Dedifferentiated amniotic fluid mesenchymal stem cell (primary cell): ENCODE data around the gene CERK.

Experiments used
- DNase-seq: peaks from one replicate; pipeline ENCODE4 v3.0.0-alpha.2; 2016; ENCODE audit errors: extremely low spot score

Gene CERK

DNA sequence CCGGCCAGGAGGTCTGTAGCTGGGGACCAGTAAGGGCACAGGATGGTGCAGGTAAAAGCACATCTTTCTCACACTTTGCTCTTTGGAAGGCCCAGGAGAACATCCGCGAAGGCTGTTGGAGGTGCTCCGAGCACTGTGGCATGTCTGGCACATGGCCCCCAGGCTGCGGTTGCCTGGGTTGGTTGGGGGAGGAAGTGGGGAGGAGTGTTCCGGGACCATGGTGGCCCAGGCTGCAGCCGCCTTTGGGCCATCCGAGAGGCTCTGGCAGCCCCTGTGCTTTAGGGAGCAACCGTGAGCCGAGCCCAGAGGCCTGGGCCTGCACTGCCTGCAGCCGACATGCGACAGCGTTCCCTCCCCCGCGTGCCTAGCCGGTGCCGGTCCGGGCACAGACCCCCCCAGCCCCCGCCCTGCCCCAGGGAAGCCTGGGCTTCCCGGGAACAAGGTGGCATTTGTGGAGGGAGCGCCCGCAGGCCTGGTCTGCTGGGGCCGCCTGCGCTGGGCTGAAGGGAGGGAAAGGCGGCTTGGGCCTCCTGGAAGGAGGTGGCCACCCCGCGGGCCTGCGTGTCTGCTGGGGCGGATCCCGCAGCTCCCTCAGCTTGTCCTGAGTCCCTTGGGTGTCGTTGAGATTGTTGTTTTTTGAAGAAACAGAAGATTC, 59.9 kb downstream of the CERK start:
- no peak for DNase-seq

DNA sequence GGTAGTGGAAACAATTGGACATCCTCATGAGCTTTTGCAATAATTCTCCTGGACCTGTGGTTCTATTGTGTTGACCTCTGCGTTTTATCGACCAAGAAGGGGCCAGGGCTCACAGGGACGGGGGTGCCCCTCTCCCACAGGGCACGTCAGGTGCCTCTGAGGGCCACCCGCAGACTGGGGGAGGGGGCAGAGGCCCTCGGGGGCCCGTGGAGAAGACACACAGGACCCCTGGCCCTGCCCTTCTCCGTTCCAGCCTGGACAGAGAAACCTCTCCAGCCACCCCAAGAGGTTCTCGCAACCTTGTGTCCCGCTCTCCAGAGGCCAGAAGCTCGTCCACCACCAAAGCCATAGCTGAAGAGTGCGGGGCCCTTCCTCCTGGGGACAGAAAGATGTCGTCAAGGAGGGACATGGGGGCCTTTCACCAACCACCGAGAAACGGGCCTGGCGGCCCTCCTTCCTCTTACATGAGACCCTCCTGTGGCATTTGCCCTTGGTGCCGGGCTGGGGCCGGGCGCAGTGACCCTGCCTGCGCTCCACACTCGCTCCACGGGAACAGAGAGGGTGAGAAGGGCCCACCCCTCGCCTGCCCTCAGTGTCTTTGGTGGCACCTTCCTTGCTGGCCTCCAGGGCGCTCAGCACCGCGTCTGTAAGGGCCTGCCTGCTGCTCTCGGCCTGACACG, 60.6 kb downstream of the CERK start:
- no peak for DNase-seq

DNA sequence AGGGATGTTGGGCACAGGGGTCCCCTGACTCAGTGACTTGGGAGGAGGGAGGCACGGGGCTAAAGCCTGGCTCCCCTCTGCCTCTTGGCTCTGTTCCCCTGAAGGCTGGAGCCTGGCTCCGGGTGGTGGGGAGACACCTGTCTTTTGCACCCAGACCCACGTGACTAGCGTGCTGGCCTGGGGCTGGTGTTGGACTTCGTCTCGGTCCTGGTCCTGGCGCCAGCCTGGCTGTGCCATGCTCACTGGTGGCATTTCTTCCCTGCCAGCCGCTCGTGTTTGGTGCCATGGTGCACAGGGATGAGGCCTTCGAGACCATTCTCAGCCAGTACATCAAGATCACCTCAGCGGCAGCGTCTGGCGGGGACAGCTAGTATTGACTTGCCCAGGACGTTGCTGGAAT, 61.2 kb downstream of the CERK start:
- no peak for DNase-seq

GRCh38 chr22:46676479-46676878, 61.6 kb downstream of the CERK start:
- DNase-seq: no peak

- DNase-seq: no peak
Observed at GRCh38 chr22:46675938-46676337, 62.1 kb downstream of the CERK start.

DNA sequence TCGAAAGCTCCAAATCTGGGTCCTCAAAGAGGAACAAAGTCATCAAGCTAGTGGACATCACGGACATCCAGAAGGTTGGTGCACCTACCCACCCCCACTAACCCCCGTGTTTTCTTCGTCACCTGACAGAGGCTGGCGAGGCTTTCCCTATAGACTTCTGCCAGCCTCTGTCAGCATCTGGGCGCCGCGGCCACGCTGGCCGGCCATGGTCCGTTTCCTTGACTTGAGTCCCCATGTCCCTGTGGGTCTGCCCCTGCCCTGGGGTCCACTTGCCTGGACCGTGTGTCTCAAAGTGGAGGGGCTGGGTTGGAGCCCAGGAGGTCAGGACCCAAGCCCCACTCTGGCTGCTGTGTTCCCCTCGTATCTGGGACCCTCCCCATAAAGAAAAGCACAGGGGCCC, 62.6 kb downstream of the CERK start:
- no peak for DNase-seq

GRCh38 chr22:46674906-46675305, 63.1 kb downstream of the CERK start:
- no peak for DNase-seq

DNA sequence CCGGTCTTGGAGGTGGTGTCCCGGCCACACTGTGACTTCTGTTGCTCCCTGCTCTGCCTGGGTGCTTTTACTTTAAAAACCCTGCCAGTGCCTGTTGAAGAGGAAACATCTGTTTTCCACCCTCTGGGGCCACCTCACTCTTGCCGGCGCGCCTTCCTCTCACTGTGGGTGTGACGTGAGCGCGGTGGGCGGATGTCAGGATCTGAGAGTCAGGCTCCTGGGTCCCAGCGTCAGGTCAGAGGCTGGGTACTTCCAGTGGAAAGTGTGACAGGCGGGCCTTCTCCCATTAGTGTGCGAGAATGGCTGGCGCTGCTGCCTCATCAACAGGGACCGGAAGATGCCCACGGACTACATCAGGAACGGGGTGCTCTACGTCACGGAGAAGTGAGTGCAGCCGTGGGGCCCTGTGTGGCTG, 63.7 kb downstream of the CERK start:
- DNase-seq: no peak

DNA sequence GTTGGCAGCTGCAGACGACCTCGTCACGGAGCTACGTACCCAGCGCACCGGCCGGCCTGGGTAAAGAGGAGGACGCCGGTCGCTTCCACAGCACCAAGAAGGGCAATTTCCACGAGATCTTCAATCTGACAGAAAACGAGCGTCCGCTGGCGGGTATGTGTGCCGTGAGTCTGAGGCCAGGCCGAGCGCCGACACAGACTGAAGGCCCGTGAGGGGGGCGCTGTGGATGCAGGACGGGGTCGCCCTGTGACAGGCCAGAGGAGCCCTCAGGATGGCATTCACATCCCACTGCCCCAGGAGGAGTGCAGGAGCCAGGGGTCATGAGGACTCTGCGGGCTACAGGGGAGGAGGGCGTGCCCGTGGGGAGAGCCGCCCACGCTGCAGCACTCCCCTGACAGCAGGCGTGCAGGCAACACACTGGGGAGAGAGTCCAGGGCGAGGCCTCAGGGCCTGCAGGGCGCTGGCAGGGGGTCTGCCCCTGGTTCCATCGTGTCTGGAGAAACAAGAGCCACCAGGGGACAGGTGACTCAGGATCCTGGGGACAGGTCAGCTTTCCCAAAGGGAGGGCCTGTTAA, 64.3 kb downstream of the CERK start:
- no peak for DNase-seq

DNA sequence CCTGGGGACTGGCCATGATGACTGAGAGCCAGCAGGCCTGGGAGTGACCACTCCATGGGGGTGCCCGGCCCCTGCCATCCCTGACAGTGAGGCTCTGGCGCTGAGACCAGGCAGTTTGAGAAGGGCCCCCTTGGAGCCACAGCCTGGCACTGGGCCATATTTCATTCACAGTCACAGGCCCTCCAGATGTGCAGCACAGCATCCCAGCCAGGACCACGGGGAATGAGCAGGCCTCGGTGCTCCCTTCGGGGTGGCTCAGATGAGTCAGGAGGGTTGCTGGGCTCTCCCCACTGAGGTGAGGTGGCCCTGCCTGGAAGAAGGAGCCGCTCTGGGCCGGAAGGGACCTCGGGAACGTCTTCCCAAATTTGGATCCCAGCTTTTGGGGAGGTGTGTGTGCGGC, 64.8 kb downstream of the CERK start:
- no peak for DNase-seq

DNA sequence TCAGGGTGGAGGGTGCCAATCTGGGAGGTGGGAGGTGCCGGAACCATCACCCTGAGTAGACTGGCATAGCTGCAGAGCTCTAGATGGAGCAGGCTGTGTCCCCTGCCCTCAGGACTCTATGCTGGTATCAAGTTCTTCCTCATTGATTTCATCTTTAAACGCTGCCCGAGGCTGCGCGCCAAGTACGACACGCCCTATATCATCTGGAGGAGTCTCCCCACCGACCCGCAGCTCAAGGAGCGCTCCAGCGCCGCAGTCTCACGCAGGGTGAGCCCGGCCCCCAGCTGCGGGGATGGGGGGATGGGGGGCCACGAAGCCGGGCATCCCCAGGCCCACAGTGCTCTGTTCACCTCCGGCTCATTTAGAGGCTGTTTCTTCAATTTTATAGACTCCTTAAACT, 65.3 kb downstream of the CERK start:
- no peak for DNase-seq

DNA sequence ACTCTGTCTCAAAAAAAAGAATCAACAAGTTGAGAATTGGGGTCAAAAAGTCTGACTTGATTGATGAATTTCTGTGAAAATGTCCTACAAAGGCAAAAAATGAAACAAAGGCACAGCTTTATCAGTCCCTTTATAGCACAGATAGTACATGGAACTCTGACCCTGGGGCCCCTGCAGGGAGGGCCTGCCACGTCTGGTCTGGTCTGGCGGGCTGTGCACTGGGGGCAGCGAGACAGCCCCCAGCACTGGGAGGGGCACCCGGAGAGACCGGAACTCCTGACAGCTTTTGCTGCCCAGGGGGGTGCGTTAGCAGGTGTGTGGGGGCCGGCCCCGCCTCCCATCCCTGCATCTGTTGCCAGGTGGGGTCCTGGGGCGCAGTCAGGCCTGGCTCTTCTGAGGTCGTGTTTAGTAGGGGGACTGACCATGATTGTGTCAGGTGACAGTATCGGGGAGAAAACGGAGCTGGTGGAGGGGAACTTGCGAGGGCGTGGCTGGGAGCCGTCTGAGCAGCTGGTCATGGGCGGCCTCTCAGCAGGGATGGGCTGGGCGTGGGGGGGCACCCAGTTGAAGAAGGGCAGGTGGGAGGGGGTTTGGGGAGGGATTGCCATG, 66.1 kb downstream of the CERK start:
- DNase-seq: no peak

- no peak for DNase-seq
Observed at GRCh38 chr22:46669201-46669600, 68.9 kb downstream of the CERK start.

- no peak for DNase-seq
Observed at GRCh38 chr22:46668116-46668515, 69.9 kb downstream of the CERK start.

DNA sequence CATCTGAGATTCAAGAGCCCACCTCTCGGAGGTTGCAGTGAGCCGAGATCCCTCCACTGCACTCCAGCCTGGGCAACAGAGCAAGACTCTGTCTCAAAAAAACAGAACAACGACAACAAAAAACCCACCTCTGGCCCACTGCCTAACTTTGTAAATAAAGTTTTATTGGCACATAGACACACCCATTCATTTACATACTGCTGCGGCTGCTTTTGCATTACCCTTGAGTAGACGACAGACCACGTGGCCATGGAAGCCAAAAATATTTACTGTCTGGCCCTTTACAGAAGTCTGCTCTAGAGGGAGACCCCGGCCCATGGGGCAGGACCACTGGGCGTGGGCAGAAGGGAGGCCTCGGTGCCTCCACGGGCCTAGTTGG, 70.8 kb downstream of the CERK start:
- no peak for DNase-seq

DNA sequence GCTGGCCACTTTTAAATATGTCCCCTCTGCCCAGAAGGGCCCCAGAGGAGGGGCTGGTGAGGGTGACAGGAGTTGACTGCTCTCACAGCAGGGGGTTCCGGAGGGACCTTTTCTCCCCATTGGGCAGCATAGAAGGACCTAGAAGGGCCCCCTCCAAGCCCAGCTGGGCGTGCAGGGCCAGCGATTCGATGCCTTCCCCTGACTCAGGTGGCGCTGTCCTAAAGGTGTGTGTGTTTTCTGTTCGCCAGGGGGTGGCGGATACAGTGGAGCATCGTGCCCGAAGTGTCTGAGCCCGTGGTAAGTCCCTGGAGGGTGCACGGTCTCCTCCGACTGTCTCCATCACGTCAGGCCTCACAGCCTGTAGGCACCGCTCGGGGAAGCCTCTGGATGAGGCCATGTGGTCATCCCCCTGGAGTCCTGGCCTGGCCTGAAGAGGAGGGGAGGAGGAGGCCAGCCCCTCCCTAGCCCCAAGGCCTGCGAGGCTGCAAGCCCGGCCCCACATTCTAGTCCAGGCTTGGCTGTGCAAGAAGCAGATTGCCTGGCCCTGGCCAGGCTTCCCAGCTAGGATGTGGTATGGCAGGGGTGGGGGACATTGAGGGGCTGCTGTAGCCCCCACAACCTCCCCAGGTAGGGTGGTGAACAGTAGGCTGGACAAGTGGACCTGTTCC, 71.3 kb downstream of the CERK start:
- DNase-seq: no peak

DNA sequence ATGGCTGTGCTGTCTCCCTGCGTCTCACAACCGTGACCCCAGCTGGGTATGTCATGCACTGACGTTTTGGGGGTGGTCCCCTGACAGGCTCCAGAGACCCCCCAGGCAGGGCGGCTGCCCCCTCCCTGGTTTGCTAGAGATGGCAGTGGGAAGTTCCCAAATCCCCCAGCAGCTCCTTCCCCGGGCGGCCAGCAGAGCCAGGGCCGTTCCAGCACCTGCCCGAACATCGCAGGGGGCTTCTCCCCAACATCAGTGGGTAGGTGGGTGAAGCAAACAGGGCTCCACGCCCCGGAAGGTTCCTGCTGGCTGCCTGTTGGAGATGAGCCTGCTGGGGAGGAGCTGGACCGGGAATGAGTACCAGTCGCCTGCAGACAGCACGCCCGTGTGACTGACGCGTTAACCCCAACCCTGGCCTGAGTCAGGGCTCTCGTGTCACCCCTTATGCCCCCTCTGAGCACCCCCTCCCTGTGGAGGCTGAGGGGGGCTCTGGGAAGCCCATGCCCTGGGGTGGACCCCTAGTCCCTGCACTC, 72.2 kb downstream of the CERK start:
- DNase-seq: no peak

GRCh38 chr22:46665151-46665695, 72.8 kb downstream of the CERK start:
- no peak for DNase-seq

DNA sequence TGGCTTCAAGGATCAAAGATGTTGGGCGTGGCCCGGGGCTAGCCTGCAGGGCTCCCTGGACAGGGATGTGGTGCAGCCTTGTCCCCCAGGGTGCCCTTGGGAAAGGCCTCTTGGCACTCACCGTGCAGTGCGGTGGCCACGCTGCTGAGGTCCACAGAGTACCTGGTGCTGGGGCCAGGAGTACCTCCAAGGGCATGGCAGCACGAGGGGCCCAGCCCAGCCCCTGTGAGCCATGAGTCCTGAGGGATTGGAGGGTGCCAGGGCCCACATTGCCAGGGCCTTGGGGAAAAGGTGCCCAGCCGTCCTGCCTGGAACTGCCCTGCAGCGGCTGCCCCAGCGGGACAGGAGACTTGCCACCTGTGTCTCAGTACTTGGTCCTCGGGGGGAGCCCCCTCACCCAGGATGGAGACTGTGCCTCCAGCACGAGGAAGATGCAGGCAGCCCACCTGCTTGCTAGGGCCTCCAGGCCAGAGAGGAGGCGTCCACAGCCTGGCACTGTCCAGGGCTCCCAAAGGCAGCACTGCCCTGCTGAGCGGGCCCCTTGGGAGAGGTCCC, 73.7 kb downstream of the CERK start:
- no peak for DNase-seq

DNA sequence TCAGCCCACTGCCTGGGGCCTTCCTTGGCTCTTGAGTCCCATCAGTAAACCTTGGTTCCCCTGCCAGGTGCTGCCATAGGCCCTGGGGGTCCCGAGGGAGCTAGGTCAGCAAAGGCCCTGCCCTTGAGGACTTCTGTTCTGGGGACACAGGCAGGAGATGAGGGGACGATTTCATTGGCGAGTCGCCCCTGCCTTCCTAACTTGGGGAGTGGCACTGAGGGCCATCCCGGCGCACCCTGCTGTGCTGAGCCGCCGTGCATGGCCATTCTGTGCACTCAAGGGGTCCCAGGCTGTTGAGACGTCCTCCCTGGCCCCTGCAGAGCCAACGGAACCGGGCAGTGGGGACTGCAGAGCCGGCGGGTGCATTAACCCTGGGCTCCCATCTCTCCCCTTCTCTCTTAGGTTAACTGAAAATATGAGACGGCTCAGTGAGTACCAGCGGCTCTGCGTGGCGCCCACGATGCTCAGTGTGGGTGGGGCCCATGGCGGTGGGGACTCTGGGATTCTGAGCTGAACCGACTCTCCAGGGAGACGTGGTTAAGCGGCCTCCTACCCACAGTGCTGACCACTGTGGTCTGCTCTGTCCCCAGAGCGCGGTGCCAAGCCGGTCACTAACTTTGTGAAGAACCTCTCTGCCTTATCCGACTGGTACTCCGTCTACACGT, 74.5 kb downstream of the CERK start:
- no peak for DNase-seq

DNA sequence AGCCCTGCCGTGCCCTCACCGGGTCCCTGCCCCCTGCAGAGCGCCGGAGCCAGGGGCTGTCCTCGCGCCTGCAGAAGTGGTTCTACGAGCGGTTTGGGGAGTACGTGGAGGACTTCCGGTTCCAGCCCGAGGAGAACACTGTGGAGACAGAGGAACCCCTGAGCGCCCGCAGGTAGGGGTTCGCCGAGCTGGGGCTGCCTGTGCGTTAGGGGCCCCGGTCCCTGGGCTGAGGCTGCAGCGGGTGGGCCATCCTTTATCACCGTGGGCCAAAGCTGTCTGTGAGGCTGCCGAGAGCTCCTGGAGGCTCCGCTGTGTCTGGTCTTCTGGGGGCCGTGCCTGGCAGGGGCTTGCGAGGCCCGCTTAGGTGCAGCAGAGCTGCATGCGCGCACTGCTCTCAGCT, 75.1 kb downstream of the CERK start:
- DNase-seq: no peak
